UCSD-AML1 (cell line): ENCODE results near the gene AFF3.

Experiments
- DNase-seq: peaks from one replicate; lab custom pipeline; 2025; ENCODE audit not compliant: unreplicated experiment; lab: John Stamatoyannopoulos, UW

The AFF3 gene

GRCh38 chr2:99573634-99574251 is 568.6 kb downstream of the AFF3 start:
- no peak for DNase-seq

DNA sequence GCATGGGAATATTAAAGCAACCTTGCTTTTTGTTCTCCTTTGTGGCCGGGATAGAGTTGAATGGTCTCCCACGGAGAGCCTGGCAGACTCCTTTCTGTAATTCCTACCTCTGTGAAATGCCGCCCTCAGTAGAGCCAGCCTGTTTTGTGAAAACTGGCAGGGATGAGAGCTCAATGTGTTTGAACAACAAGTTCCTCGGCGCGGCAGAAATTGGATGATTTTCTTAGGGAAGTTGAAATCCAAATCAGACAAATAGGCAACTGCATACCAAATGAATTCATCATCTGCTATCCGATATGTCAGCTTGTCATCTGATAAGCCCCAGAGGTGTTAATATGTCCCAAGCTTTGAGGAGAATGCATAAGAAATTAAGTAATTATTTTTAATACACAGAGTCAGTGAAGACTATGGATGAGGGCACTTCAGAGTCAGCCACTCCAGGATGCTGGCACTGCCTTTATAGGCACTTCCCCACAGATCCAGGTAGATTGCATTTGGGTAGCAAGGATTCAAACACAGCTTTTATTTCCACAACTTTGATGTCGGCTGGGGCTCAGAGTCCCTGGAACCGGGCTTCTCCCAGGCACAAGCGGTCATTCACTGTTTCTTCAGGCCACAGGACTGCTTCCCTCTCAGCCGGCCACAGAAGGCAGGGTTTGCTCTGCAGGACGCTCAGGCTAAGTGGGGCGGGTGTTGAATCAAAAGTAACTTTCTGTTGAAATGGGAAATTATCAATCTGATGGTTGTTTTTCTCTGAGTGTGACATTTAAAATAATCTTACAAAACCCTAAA is 569.8 kb downstream of the AFF3 start:
- DNase-seq, result no peak

- DNase-seq, result no peak
Observed at GRCh38 chr2:99571954-99572353, 570.4 kb downstream of the AFF3 start.

DNA sequence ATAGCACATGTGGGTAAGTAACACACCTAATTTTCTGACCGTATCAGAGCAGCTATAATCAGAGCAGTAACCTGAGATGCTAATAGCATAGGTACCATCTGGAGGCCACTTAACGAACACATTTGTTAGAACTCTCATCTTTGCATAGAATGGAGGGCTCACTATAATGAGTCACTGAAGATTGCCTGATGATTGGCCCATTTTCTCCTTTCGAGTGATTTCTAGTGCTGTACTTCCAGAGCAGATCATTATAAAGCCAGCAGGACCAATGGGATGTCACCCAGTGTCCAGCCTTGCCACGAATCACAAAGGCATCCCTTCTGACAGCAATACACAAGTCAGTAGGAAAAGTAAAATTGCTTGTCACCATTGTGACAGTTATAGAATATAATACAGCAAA is 570.9 kb downstream of the AFF3 start:
- no peak for DNase-seq

DNA sequence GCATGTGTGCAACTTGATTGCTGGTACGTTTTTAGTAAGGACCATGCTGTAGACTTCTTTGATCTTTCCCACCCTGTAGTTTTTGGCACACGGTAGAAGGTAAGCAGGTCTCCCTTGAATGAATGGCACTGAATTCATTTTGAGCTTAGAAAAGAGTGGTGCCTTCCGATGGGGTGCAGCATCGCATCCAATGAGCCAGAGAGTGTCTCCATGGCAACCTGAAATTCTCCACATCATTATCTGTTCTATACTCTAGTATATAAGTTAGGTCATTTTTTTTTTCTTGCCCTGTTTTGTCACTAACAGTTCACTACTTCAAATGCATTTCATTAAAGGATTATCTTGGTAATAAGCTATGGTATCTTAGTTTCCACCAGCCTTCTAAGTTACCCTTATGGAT is 571.4 kb downstream of the AFF3 start:
- no peak for DNase-seq

DNA sequence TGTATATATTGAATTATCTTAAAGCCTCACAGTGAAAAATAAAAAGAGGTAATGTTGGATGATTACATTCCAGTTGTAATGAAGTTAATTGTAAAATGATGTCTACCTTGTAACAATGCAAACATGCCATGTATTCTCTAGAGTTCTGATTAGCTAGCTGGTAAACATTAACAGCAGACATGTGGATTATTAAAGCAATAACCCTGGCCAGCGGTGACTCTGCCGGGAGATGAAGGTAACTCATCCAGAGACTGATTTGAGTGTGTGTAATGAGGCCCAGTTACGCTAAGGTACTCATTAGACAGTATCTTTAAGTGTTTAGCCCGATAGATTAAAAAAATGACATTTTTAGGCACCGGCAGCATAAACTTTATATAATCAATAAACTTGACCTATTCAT is 573.0 kb downstream of the AFF3 start:
- DNase-seq, result no peak

DNA sequence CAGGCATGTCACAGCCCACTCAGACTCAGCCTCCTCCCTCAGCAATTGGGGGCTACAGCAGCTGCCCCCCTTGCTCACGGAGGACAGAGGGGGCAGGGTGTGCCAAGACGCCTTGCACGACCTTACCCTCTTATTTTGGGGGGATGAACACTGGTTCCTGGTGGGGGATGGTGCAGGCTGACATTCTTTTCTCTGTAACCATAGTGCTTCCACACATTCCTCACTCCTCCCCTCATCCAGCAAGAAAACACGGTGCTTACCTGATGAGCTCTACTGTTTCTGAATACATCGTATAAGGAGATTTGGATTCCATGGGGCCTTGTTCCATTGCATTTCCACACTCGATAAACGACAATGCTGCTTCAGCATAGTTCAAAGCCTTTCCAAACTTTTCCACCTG is 577.2 kb downstream of the AFF3 start:
- DNase-seq, result no peak

GRCh38 chr2:99562516-99562915 is 579.9 kb downstream of the AFF3 start:
- DNase-seq, result no peak

DNA sequence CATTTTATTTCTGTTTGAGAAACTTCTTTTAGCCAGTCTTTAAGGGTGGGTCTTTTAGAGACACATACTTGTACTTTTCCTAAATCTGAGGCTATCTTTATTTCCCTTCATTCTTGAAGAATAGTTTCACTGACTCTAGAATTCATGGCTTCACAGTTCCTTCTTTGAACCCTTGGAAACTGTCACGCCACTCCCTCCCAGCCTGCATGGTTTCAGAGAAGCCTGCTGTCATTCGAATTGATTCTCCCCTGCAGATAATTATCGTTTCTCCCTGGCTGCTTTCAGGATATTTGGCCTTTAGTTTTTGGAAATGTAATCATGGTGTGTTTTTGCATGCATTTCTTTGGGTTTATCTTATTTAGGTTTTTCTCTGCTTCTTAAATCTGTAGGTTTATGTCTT is 580.6 kb downstream of the AFF3 start:
- no peak for DNase-seq

- DNase-seq, result peak; percentile 79
Observed at GRCh38 chr2:99559075-99559662, 583.2 kb downstream of the AFF3 start.

- no peak for DNase-seq
Observed at GRCh38 chr2:99555404-99555803, 587.0 kb downstream of the AFF3 start.

- no peak for DNase-seq
Observed at GRCh38 chr2:99554871-99555270, 587.5 kb downstream of the AFF3 start.

- DNase-seq, result no peak
Observed at GRCh38 chr2:99554238-99554637, 588.2 kb downstream of the AFF3 start.

DNA sequence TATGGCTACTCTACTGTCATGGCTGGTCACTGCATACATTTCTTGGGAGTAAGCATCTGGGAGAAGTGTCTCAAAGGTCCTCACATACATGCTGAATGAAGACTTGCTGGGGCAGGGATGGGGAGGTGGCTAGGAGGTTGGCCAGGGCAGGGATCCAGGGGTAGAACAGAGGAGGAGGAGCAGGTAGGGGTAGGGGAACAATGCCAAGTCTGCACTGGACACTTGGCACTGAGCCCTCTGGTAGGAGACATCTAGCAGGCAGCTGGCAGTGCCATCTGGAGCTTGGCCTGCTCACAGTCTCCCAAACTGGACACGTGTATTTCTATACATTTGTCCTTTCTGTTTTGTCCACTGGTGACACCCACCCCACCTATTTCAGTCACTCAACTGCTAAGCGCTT is 589.9 kb downstream of the AFF3 start:
- no peak for DNase-seq

DNA sequence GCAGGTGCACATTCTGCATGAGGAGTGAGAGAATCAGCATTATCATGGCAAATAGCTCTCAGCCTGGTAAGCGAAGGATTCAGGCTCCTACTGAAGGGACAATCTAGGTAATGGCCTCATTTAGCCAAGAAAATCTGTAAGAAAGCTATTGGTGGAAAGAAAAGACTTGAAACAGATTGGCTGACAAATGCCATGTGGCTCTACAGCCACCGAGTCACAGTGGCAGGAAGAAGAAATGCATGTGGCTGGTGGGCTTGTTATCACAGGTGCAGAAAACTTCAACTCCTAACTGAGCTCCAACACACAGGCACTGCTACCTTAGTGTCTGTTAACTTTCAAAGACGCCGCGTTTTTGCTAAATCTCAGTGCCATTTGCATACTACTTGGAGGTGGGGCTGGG is 592.0 kb downstream of the AFF3 start:
- no peak for DNase-seq

GRCh38 chr2:99545604-99546003 is 596.8 kb downstream of the AFF3 start:
- DNase-seq, result no peak

- no peak for DNase-seq
Observed at GRCh38 chr2:99545066-99545465, 597.3 kb downstream of the AFF3 start.

- DNase-seq, result no peak
Observed at GRCh38 chr2:99544608-99545007, 597.8 kb downstream of the AFF3 start.

- no peak for DNase-seq
Observed at GRCh38 chr2:99543247-99543646, 599.1 kb downstream of the AFF3 start.

DNA sequence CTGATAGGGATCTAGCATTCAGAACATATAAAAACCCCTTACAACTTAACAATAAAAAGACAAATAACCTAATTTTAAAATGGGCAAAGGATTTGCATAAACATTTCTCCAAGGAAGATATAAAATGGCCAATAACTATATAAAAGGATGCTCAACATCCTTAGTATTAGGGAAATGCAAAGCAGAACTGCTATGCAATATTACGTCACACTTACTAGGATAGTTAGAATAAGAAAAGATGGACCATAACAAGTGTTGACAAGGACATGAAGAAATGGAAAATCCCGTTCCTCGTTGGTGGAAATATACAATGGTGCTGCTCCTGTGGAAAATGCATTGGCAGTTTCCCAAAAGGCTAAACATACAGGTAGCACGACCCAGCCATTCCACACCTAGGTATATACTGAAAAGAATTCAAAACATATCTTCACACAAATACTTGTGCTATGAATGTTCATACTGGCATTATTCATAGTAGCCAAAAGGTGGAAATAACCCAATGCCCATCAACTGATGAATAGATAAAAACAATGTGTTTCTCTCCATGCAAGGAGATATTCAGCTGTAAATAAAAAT is 604.4 kb downstream of the AFF3 start:
- DNase-seq, result no peak

DNA sequence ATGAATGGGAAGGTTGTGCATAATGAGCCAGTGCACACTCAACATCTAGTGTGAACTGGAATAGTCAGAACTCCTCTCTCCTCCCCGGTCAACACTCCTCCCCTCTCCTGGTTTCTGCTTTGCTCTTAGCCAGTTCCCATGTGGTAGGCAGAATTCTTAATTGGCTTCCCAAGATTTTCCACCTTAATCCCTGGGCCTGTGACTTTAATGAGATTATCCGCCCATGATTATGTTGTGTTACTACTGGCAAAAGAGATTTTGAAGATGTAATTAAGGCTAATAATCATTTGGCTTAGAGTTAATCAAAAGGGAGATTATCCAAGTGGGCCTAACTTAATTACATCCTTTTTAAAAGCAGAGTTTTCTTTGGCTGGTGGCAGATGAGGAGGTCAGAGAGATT is 618.3 kb downstream of the AFF3 start:
- DNase-seq, result no peak

- DNase-seq, result no peak
Observed at GRCh38 chr2:99522157-99522556, 620.2 kb downstream of the AFF3 start.
